Osteoblast (primary cell): ENCODE measurements around the gene ZNF358. TPM values are rescaled to one million over a fixed set of nuclear protein-coding genes. Genes with fewer than 3 reads are reported as not detected.
"Not testable (repeated sequence)": the region's sequence is repeated elsewhere in the genome, so short reads cannot be mapped to it uniquely, and the experiment has no call there.

ENCODE experiments used
- DNase-seq: peaks from one replicate; pipeline ENCODE4 v3.0.0; 2011; ENCODE audit warnings: low spot score, mixed read lengths; ENCODE audit not compliant: insufficient read length; ENCODE audit errors: missing footprints
- H2AFZ ChIP-seq: 2 replicates; pipeline ENCODE4 v1.6.0; 2011; ENCODE audit warnings: mild to moderate bottlenecking, low read length
- H3K27ac ChIP-seq: 2 replicates; pipeline ENCODE4 v1.5.1; 2011; ENCODE audit warnings: mild to moderate bottlenecking, low read depth, low read length, moderate library complexity
- H3K27me3 ChIP-seq: 2 replicates; pipeline ENCODE4 v1.6.0; 2012; ENCODE audit warnings: mild to moderate bottlenecking, control low read depth, inconsistent platforms, low read length, moderate library complexity; ENCODE audit not compliant: insufficient read depth
- H3K36me3 ChIP-seq: 2 replicates; pipeline ENCODE4 v1.5.1; 2011; ENCODE audit warnings: mild to moderate bottlenecking, low read length, control low read depth, moderate library complexity; ENCODE audit not compliant: insufficient read depth
- H3K4me1 ChIP-seq: 2 replicates; pipeline ENCODE4 v1.5.1; 2011; ENCODE audit warnings: mild to moderate bottlenecking, low read length, control low read depth, moderate library complexity; ENCODE audit not compliant: insufficient read depth
- H3K4me2 ChIP-seq: 2 replicates; pipeline ENCODE4 v1.6.0; 2011; ENCODE audit warnings: mild to moderate bottlenecking, low read length; ENCODE audit not compliant: insufficient read depth
- H3K4me3 ChIP-seq: fragments of 200-600 bp; sonication (generic); 3 replicates; pipeline ENCODE4 v1.5.1; 2012; ENCODE audit warnings: mild to moderate bottlenecking, low read length, inconsistent platforms; ENCODE audit not compliant: insufficient read depth
- H3K79me2 ChIP-seq: 2 replicates; pipeline ENCODE4 v1.6.0; 2012; ENCODE audit warnings: mild to moderate bottlenecking, low read length, control low read depth, inconsistent platforms; ENCODE audit not compliant: insufficient read depth
- H3K9me3 ChIP-seq: 2 replicates; pipeline ENCODE4 v1.5.1; 2011; ENCODE audit warnings: low read depth, low read length, control low read depth
- H4K20me1 ChIP-seq: 2 replicates; pipeline ENCODE4 v1.6.0; 2012; ENCODE audit warnings: mild to moderate bottlenecking, low read length, control low read depth; ENCODE audit not compliant: insufficient read depth
- CTCF ChIP-seq: IDR thresholded peaks from 2 replicates; pipeline ENCODE4 v1.5.1; 2011; ENCODE audit warnings: mild to moderate bottlenecking, low read depth, low read length, moderate library complexity; ENCODE audit errors: extremely low read depth
- total RNA-seq: library from RNA; depleted of rRNA; stranded (reverse); fragments of >200 nt; gene quantifications from 2 replicates; pipeline ENCODE4 v1.2.3, GENCODE V29; 2012

The ZNF358 gene
- total RNA-seq, 1 donor = 26.1 TPM

- peaks cover 16% of the 10 kb centered on the region for H3K36me3 ChIP-seq
- no peaks in the 10 kb centered on the region for H3K27me3 ChIP-seq
- no peaks in the 10 kb centered on the region for H3K9me3 ChIP-seq
- peak overlapping the region; percentile 78 for H3K27ac ChIP-seq
- peak; percentile 98 for DNase-seq
- peak overlapping the region; percentile 98 for H3K4me2 ChIP-seq
- TF ChIP-seq CTCF = peak; percentile 46
- H3K79me2 ChIP-seq = peaks cover 3% of the 10 kb centered on the region
- peak overlapping the region; percentile 89 for H2AFZ ChIP-seq
- peak overlapping the region; percentile 99 for H3K4me3 ChIP-seq
- peaks cover 12% of the 10 kb centered on the region for H3K4me1 ChIP-seq
- no peaks in the 10 kb centered on the region for H4K20me1 ChIP-seq
These were observed 18.7 kb downstream of the ZNF358 start for GRCh38 chr19:7534531-7535046.

- DNase-seq = peak; percentile 100
- no peaks in the 10 kb centered on the region for H3K27me3 ChIP-seq
- peak within 1 kb of the TSS; percentile 89 for H2AFZ ChIP-seq
- H3K4me2 ChIP-seq = peak within 1 kb of the TSS; percentile 98
- peaks cover 3% of the 10 kb centered on the region for H3K79me2 ChIP-seq
- no peaks in the 10 kb centered on the region for H4K20me1 ChIP-seq
- no peak for TF ChIP-seq CTCF
- H3K4me3 ChIP-seq = peak within 1 kb of the TSS; percentile 99
- H3K36me3 ChIP-seq = peaks cover 21% of the 10 kb centered on the region
- peaks cover 12% of the 10 kb centered on the region for H3K4me1 ChIP-seq
- H3K27ac ChIP-seq = peak within 1 kb of the TSS; percentile 78
- H3K9me3 ChIP-seq = no peaks in the 10 kb centered on the region
These were observed 19.4 kb downstream of the ZNF358 start, which contains the start of gene PNPLA6 for GRCh38 chr19:7535047-7535997. PNPLA6 (plus strand) TSS chr19:7535717; CDS start chr19:7535789, 72 bp downstream.

DNA sequence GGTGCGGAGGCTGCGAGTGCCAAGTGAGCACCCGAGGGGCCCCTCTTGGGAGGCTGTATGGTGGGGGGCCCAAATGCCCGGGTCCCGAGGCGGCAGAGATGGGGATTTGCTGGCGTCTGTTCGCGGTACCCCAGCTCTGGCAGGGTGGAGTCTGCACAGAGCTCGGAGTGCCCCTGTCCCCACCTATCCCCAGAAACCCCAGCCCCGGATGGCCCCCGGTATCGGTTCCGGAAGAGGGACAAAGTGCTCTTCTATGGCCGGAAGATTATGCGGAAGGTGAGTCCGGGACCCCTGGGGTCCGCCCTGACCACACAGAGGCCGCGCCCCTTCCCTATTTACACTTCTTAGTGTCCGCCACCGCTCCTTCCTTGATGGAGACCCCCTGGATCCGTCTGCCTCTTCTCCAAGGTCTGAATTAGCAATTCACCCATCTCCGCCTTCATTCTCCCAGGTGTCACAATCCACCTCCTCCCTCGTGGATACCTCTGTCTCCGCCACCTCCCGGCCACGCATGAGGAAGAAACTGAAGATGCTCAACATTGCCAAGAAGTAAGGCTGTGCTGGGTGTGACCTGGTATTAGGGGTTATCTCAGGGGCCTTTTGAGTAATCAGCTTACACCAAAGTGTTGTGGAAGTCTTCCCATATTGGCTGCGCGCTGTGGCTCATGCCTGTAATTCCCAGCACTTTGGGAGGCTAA is 20.2 kb downstream of the ZNF358 start:
- TF ChIP-seq CTCF = no peak
- Histone ChIP-seq H3K27ac (peak overlapping the region; percentile 78), H2AFZ (peak overlapping the region; percentile 89), H3K4me2 (peak overlapping the region; percentile 98), H3K4me3 (peak overlapping the region; percentile 99), H3K79me2 (peaks cover 3% of the 10 kb centered on the region), H3K27me3 (no peaks in the 10 kb centered on the region), H3K9me3 (no peaks in the 10 kb centered on the region), H3K4me1 (peaks cover 12% of the 10 kb centered on the region), H3K36me3 (peaks cover 21% of the 10 kb centered on the region), H4K20me1 (no peaks in the 10 kb centered on the region)
- peak; percentile 87 for DNase-seq

DNA sequence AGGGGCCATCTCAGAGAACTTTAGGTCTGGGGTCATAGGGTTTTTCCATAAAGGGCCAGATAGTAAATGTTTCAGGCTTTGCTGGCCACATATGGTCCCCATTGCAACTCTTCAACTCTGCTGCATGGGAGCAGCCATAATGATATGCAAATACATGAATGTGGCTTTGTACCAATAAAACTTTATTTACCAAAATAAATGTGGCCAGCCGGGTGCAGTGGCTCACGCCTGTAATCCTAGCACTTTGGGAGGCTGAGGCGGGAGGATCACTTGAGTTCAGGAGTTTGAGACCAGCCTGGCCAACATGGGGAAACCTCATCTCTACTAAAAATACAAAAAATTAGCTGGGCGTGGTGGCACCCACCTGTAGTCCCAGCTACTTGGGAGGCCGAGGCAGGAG is 23.1 kb downstream of the ZNF358 start:
- not testable (repeated sequence) for H4K20me1 ChIP-seq, H3K4me1 ChIP-seq, DNase-seq, H3K79me2 ChIP-seq, H3K9me3 ChIP-seq, H3K4me2 ChIP-seq, H3K27me3 ChIP-seq, H2AFZ ChIP-seq, H3K4me3 ChIP-seq, H3K27ac ChIP-seq
- peaks cover 44% of the 10 kb centered on the region for H3K36me3 ChIP-seq
